ENCODE results near the gene NOL7. TPM values are rescaled to one million over a fixed set of nuclear protein-coding genes. Genes with fewer than 3 reads are reported as not detected.

Gene NOL7
- polyA plus RNA-seq, 1 experiment, result 20.1 TPM

DNA sequence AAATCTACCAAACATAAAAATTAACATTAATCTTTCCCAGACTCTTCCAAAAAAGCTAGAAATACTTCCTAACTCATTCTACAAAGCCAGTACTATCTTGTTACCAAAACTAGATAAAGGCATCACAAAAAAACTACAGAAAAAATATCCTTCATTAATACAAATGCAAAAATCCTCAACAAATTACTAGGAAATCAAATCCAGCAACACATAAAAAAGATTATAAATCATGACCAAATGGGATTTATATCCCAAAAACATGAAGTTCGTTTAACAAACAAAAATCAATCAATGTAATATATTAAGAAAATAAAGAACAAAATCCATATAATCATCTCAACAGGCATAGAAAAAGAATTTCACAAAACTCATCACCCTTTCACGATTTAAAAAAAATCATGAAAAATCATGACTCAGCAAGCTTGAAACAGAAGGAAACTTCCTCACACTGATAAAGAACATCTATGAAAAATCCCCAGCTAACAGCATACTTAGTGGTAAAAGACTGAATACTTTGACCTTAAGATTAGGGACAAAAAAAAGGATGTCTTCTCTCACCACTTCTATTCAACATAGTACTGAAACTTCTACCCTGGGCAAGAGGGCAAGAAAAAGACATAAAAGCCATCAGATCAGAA is 53.3 kb downstream of the NOL7 start:
- H3K36me3 ChIP-seq (ENCODE audit: control insufficient read depth, insufficient read depth, low read length), result no peaks in the 10 kb centered on the region
- ChIA-PET POLR2A (no interaction called here), CTCF (interaction anchor here (0.6 kb wide), 1 partner anchor 1832 kb away, joined by 3 read pairs; no protein-coding TSS in a partner anchor)
- no peak for DNase-seq (ENCODE audit: low read depth)
- TF ChIP-seq CTCF (IDR thresholded peaks at IDR 0.05; ENCODE audit: insufficient read depth, low read depth, low read length), result no peak
- no peaks in the 10 kb centered on the region for H3K27me3 ChIP-seq (ENCODE audit: control insufficient read depth, insufficient read depth, low read length)
- H3K4me3 ChIP-seq (ENCODE audit: low read depth, low read length), result no peak overlapping the region

- TF ChIP-seq CTCF (IDR thresholded peaks at IDR 0.05; ENCODE audit: insufficient read depth, low read depth, low read length), result no peak
- ChIA-PET POLR2A (no interaction called here), CTCF (no interaction called here)
- no peaks in the 10 kb centered on the region for H3K27me3 ChIP-seq (ENCODE audit: control insufficient read depth, insufficient read depth, low read length)
- no peak for DNase-seq (ENCODE audit: low read depth)
- H3K4me3 ChIP-seq (ENCODE audit: low read depth, low read length), result no peak overlapping the region
- H3K36me3 ChIP-seq (ENCODE audit: control insufficient read depth, insufficient read depth, low read length), result no peaks in the 10 kb centered on the region
Measured at GRCh38 chr6:13669476-13669875, 54.3 kb downstream of the NOL7 start.

Other genes with a start within 250 kb of the NOL7 start
- 0.76 and 0.89 TPM in 2 replicates for gene GFOD1, start 127.7 kb upstream of the NOL7 start, polyA plus RNA-seq (2011; rRNA removed)
- gene SIRT5, start 40.7 kb upstream of the NOL7 start, polyA plus RNA-seq (2011; rRNA removed), result 4.6 and 7.2 TPM in 2 replicates
- gene RANBP9, start 96.5 kb downstream of the NOL7 start, polyA plus RNA-seq (2011; rRNA removed), result 14.4 and 23.4 TPM in 2 replicates
- gene MCUR1, start 199.2 kb downstream of the NOL7 start, polyA plus RNA-seq (2011; rRNA removed), result 6.2 and 9.4 TPM in 2 replicates